PC-3 (cell line): ENCODE measurements around the gene PEX5L.

Experiments
- EZH2 ChIP-seq: fragments of 300-600 bp; sonication (generic); IDR thresholded peaks from one replicate; pipeline ENCODE4 v1.6.1; 2017; ENCODE audit warnings: antibody characterized with exemption, mild to moderate bottlenecking, low read length; ENCODE audit not compliant: unreplicated experiment
- EZH2phosphoT487 ChIP-seq: fragments of 300-600 bp; sonication (generic); IDR thresholded peaks from 2 replicates; pipeline ENCODE4 v1.6.1; 2018; ENCODE audit warnings: mild to moderate bottlenecking, antibody characterized with exemption, low read length, borderline replicate concordance
- TF ChIP-seq, protein P1 (sequence below): fragments of 300-600 bp; sonication (generic); conservative IDR thresholded peaks from 2 replicates; pipeline ENCODE4 v1.5.1; 2017; ENCODE audit warnings: antibody characterized with exemption, low read depth, mild to moderate bottlenecking, low read length

DNA sequence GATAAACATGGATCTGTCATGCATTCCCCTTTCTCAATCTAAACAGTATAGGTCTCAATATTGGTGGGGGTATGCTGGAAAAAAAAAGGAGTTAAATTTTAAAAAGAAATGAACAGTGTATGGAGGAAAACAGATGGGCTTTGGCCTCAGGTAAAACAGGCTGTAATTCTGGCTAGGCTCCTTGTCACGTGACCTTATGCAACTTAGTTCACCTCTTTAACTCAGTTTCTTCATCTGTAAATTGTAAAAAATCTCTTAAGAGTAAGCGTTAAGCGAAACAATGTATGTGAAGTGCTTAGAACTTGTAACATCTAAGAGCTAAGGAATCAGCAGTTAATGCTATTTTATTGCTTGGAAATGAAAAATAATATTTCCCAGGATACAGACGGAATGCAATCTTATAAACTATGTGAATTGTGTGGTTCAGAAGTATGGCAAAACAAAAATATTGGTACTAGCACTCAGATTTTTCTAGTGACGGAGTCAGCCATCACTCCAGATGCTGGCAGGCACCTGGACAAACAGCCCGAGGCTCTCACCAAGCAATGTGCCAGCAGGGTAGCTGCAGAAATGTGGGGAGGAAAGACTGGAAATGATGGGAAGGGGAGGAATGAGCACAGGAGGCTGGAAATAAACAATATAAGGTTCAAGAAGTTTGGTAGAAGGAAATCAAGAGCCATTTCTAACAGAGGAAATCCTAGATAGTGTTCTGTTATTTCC, 211.1 kb downstream of the PEX5L start:
- TF ChIP-seq, protein P1, sequence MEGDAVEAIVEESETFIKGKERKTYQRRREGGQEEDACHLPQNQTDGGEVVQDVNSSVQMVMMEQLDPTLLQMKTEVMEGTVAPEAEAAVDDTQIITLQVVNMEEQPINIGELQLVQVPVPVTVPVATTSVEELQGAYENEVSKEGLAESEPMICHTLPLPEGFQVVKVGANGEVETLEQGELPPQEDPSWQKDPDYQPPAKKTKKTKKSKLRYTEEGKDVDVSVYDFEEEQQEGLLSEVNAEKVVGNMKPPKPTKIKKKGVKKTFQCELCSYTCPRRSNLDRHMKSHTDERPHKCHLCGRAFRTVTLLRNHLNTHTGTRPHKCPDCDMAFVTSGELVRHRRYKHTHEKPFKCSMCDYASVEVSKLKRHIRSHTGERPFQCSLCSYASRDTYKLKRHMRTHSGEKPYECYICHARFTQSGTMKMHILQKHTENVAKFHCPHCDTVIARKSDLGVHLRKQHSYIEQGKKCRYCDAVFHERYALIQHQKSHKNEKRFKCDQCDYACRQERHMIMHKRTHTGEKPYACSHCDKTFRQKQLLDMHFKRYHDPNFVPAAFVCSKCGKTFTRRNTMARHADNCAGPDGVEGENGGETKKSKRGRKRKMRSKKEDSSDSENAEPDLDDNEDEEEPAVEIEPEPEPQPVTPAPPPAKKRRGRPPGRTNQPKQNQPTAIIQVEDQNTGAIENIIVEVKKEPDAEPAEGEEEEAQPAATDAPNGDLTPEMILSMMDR = no peak
- no peak for TF ChIP-seq EZH2phosphoT487
- no peak for TF ChIP-seq EZH2
